HCT116 (cell line): ENCODE measurements around the gene CCL21.
"Not testable (repeated sequence)": the region's sequence is repeated elsewhere in the genome, so short reads cannot be mapped to it uniquely, and the experiment has no call there.

Experiments
- CTCF ChIP-seq, 3 experiments: fragments of 200-600 bp in 1 of 3; sonication (generic) in 1 of 3; IDR thresholded peaks in 2 of 3; conservative IDR thresholded peaks in 1 of 3; 2 replicates each; pipeline ENCODE4 v1.5.1; 2012 to 2017; ENCODE audit warnings: low read depth in 2 of 3, low read length in 2 of 3, antibody characterized with exemption in 1 of 3, borderline replicate concordance in 1 of 3, control low read depth in 1 of 3, mild to moderate bottlenecking in 1 of 3, mixed read lengths in 1 of 3, mixed run types in 1 of 3, moderate library complexity in 1 of 3; ENCODE audit not compliant: insufficient read depth in 1 of 3
- EZH2 ChIP-seq: fragments of 200-600 bp; sonication (generic); IDR thresholded peaks from 2 replicates; pipeline ENCODE4 v1.6.1; 2017; ENCODE audit warnings: antibody characterized with exemption, mixed run types

GRCh38 chr9:34719769-34720025, 9.8 kb upstream of the CCL21 start:
- TF ChIP-seq EZH2; CTCF (IDR thresholded peaks at IDR 0.05 in 2 of 3, conservative IDR thresholded peaks at IDR 0.05 in 1 of 3; ENCODE audit: borderline replicate concordance in 1 of 3, insufficient read depth in 1 of 3, low read depth in 2 of 3, low read length in 2 of 3): not testable (repeated sequence)
